H9 (cell line): ENCODE data around the gene AHSP. TPM values are rescaled to one million over a fixed set of nuclear protein-coding genes. Genes with fewer than 3 reads are reported as not detected.
A peak's percentile ranks its signal among the peaks of the same experiment; 100 is the strongest.

Experiments
- DNase-seq: peaks from one replicate; pipeline ENCODE4 v3.0.0-alpha.2; 2017
- H2AFZ ChIP-seq: one replicate; pipeline ENCODE4 v1.6.1; 2013; ENCODE audit warnings: mild to moderate bottlenecking, low read length, control low read depth, moderate library complexity
- H2AK5ac ChIP-seq: 2 replicates; pipeline ENCODE4 v1.6.1; 2013; ENCODE audit warnings: low read length, control low read depth, mixed read lengths; ENCODE audit not compliant: insufficient read length
- H2BK120ac ChIP-seq: one replicate; pipeline ENCODE4 v1.6.1; 2013; ENCODE audit warnings: low read depth, mild to moderate bottlenecking, low read length, control low read depth, inconsistent platforms; ENCODE audit not compliant: poor library complexity, severe bottlenecking
- H2BK12ac ChIP-seq: 2 replicates; pipeline ENCODE4 v1.6.1; 2013; ENCODE audit warnings: low read length, control low read depth, mixed read lengths, low read depth; ENCODE audit not compliant: insufficient read length
- H2BK15ac ChIP-seq: 2 replicates; pipeline ENCODE4 v1.6.1; 2013; ENCODE audit warnings: low read depth, low read length, control low read depth
- H2BK20ac ChIP-seq: one replicate; pipeline ENCODE4 v1.6.1; 2013; ENCODE audit warnings: low read depth, mild to moderate bottlenecking, low read length, control low read depth, inconsistent platforms; ENCODE audit not compliant: poor library complexity, severe bottlenecking
- H2BK5ac ChIP-seq: 2 replicates; pipeline ENCODE4 v1.6.1; 2013; ENCODE audit warnings: low read length, control low read depth, mixed read lengths; ENCODE audit not compliant: insufficient read length
- H3K14ac ChIP-seq: 2 replicates; pipeline ENCODE4 v1.6.1; 2013; ENCODE audit warnings: low read length, control low read depth; ENCODE audit not compliant: insufficient read depth
- H3K18ac ChIP-seq: 2 replicates; pipeline ENCODE4 v1.6.1; 2013; ENCODE audit warnings: low read depth, mild to moderate bottlenecking, mixed read lengths, low read length, control low read depth; ENCODE audit not compliant: insufficient read length
- H3K23ac ChIP-seq: 2 replicates; pipeline ENCODE4 v1.6.1; 2013; ENCODE audit warnings: low read length, control low read depth, mixed read lengths, low read depth; ENCODE audit not compliant: insufficient read length
- H3K23me2 ChIP-seq: 2 replicates; pipeline ENCODE4 v1.6.1; 2013; ENCODE audit warnings: low read depth, mild to moderate bottlenecking, mixed read lengths, low read length, control low read depth; ENCODE audit not compliant: insufficient read length, poor library complexity, severe bottlenecking
- H3K27ac ChIP-seq: 2 replicates; pipeline ENCODE4 v1.5.1; 2013; ENCODE audit warnings: low read length, control low read depth, mixed read lengths, low read depth; ENCODE audit not compliant: insufficient read length
- H3K27me3 ChIP-seq: 2 replicates; pipeline ENCODE4 v1.6.1; 2013; ENCODE audit warnings: low read length, control low read depth, inconsistent platforms; ENCODE audit not compliant: insufficient read depth
- H3K4ac ChIP-seq: 2 replicates; pipeline ENCODE4 v1.6.1; 2013; ENCODE audit warnings: low read depth, mild to moderate bottlenecking, control low read depth, inconsistent platforms, low read length, moderate library complexity
- H3K4me1 ChIP-seq: 2 replicates; pipeline ENCODE4 v1.6.1; 2013; ENCODE audit warnings: low read length, control low read depth, inconsistent platforms; ENCODE audit not compliant: insufficient read depth
- H3K4me2 ChIP-seq: 2 replicates; pipeline ENCODE4 v1.6.1; 2013; ENCODE audit warnings: low read length, control low read depth, mixed read lengths; ENCODE audit not compliant: insufficient read length, insufficient read depth
- H3K56ac ChIP-seq: 2 replicates; pipeline ENCODE4 v1.6.1; 2013; ENCODE audit warnings: low read depth, mild to moderate bottlenecking, mixed read lengths, low read length, control low read depth; ENCODE audit not compliant: insufficient read length
- H3K79me1 ChIP-seq: 2 replicates; pipeline ENCODE4 v1.6.1; 2013; ENCODE audit warnings: low read depth, mild to moderate bottlenecking, moderate library complexity, low read length, control low read depth, inconsistent platforms; ENCODE audit not compliant: insufficient read depth, poor library complexity, severe bottlenecking
- H3K79me2 ChIP-seq: 2 replicates; pipeline ENCODE4 v1.6.1; 2013; ENCODE audit warnings: low read length, control low read depth, inconsistent platforms; ENCODE audit not compliant: insufficient read depth
- H3K9ac ChIP-seq: 2 replicates; pipeline ENCODE4 v1.6.1; 2013; ENCODE audit warnings: low read length, control low read depth, mixed read lengths; ENCODE audit not compliant: insufficient read length; ENCODE audit errors: extremely low read depth
- H3K9me3 ChIP-seq: one replicate; pipeline ENCODE4 v1.6.1; 2013; ENCODE audit warnings: low read depth, low read length, inconsistent platforms; ENCODE audit not compliant: control insufficient read depth
- H3T11ph ChIP-seq: one replicate; pipeline ENCODE4 v1.6.1; 2013; ENCODE audit warnings: mild to moderate bottlenecking, low read length, control low read depth, inconsistent platforms
- H4K20me1 ChIP-seq: one replicate; pipeline ENCODE4 v1.6.1; 2013; ENCODE audit not compliant: control insufficient read depth, insufficient read length, insufficient read depth
- H4K5ac ChIP-seq: 2 replicates; pipeline ENCODE4 v1.6.1; 2013; ENCODE audit warnings: low read depth, mild to moderate bottlenecking, mixed read lengths, low read length, control low read depth; ENCODE audit not compliant: insufficient read length
- H4K8ac ChIP-seq: replicated peaks from 2 replicates; pipeline ENCODE4 v1.6.1; 2013; ENCODE audit warnings: low read length, control low read depth, mixed read lengths, low read depth; ENCODE audit not compliant: insufficient read length
- H4K91ac ChIP-seq: 2 replicates; pipeline ENCODE4 v1.6.1; 2013; ENCODE audit warnings: low read depth, mild to moderate bottlenecking, moderate library complexity, mixed read lengths, low read length, control low read depth; ENCODE audit not compliant: insufficient read length
- H3K27ac Mint-ChIP-seq, 3 experiments: 2 replicates in 2 of 3; 3 replicates in 1 of 3; pipeline ENCODE4 v1.8.0; 2020 to 2021; ENCODE audit warnings: mixed read lengths in 3 of 3, mild to moderate bottlenecking in 1 of 3, moderate library complexity in 1 of 3
- H3K27me3 Mint-ChIP-seq: 2 replicates; pipeline ENCODE4 v1.8.0; 2021; ENCODE audit warnings: low read depth, mild to moderate bottlenecking, moderate library complexity, mixed read lengths
- H3K36me3 Mint-ChIP-seq, 3 experiments: 2 replicates in 2 of 3; 3 replicates in 1 of 3; pipeline ENCODE4 v1.8.0; 2020 to 2021; ENCODE audit warnings: low read depth in 3 of 3, mixed read lengths in 3 of 3; ENCODE audit not compliant: insufficient read depth in 1 of 3
- H3K4me1 Mint-ChIP-seq, 2 experiments: 2 replicates each; pipeline ENCODE4 v1.8.0; 2020; ENCODE audit warnings: mixed read lengths in 2 of 2
- H3K4me3 Mint-ChIP-seq, 2 experiments: 2 replicates in 1 of 2; 3 replicates in 1 of 2; pipeline ENCODE4 v1.8.0; 2020 to 2021; ENCODE audit warnings: mild to moderate bottlenecking in 2 of 2, mixed read lengths in 2 of 2, moderate library complexity in 1 of 2
- H3K9me3 Mint-ChIP-seq, 2 experiments: 2 replicates in 1 of 2; 3 replicates in 1 of 2; pipeline ENCODE4 v1.8.0; 2020; ENCODE audit warnings: mild to moderate bottlenecking in 2 of 2, mixed read lengths in 2 of 2, moderate library complexity in 1 of 2
- WGBS: extraction: QIAGEN DNeasy Blood & Tissue Kit; methylation state at CpG from one replicate; pipeline ENCODE4 v1.1.7; 2013; ENCODE audit warnings: missing lambda C conversion rate, low lambda C conversion rate, mixed read lengths; ENCODE audit not compliant: insufficient read length; ENCODE audit errors: extremely low coverage; 5-methylcytosine and 5-hydroxymethylcytosine counted together
- total RNA-seq: library from RNA; stranded (reverse); gene quantifications from 2 replicates; pipeline ENCODE4 v1.2.1, GENCODE V29; 2021
- TF ChIP-seq, protein P1 (sequence below): fragments of 200-600 bp; sonication (generic); conservative IDR thresholded peaks from 3 replicates; pipeline ENCODE4 v1.8.0; 2021; ENCODE audit warnings: antibody characterized with exemption, mild to moderate bottlenecking

AHSP gene
- total RNA-seq, 1 experiment from 2014 or later, result not detected

DNA sequence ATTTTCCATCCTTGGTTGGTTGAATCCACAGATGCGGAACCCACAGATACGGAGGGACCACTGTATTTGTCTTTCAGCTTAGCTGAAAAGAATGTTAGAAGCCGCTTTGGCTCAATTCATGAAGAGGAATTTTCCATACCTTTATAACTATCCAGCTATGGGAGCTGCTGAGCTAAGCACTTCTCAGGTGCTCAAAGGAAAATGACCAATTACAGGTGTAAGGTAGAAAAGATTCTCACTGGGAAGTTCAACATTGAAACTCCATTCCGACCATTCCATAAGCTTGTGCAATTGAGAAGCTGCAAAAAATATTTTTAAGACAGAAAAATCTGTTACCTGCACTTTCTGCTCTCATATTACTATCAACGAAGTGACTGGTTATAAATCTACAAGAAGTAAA lies 2.7 kb downstream of the AHSP start:
- Histone ChIP-seq H3K14ac (no peak overlapping the region), H2AFZ (no peak overlapping the region), H3K9ac (no peak overlapping the region), H3K4ac (no peak overlapping the region), H3K23me2 (peaks cover 18% of the 10 kb centered on the region), H2BK15ac (no peak overlapping the region), H3K4me1 (peaks cover 9% of the 10 kb centered on the region; the same call in 1 of the 2 replicates), H2BK120ac (no peak overlapping the region), H4K91ac (no peak overlapping the region), H4K20me1 (no peaks in the 10 kb centered on the region), H3K27ac (no peak overlapping the region), H3K79me2 (no peaks in the 10 kb centered on the region), H2BK12ac (no peak overlapping the region), H2BK5ac (no peak overlapping the region), H4K5ac (no peak overlapping the region), H3K27me3 (peaks cover 10% of the 10 kb centered on the region; the same call in 1 of the 2 replicates), H2BK20ac (no peak overlapping the region), H3K79me1 (no peaks in the 10 kb centered on the region), H3K4me2 (peak overlapping the region; percentile 79), H4K8ac (no peak overlapping the region), H3K23ac (no peak overlapping the region), H3K18ac (no peak overlapping the region), H2AK5ac (no peak overlapping the region), H3T11ph (no peak overlapping the region), H3K56ac (no peak overlapping the region), H3K9me3 (no peaks in the 10 kb centered on the region)
- no peak for DNase-seq
- H3K4me3 Mint-ChIP-seq, result peak overlapping the region; percentile 64 to 83; a peak in 3 of 5 replicates
- H3K4me1 Mint-ChIP-seq, result peaks cover 18 to 24% of the 10 kb centered on the region in 2 experiments
- no peak overlapping the region for H3K27ac Mint-ChIP-seq
- peaks cover 25% of the 10 kb centered on the region for H3K27me3 Mint-ChIP-seq
- no peaks in the 10 kb centered on the region; a peak in 1 of 7 replicates for H3K36me3 Mint-ChIP-seq
- H3K9me3 Mint-ChIP-seq, result peaks cover 0 to 3% of the 10 kb centered on the region in 2 experiments; a peak in 1 of 5 replicates
- TF ChIP-seq, protein P1, sequence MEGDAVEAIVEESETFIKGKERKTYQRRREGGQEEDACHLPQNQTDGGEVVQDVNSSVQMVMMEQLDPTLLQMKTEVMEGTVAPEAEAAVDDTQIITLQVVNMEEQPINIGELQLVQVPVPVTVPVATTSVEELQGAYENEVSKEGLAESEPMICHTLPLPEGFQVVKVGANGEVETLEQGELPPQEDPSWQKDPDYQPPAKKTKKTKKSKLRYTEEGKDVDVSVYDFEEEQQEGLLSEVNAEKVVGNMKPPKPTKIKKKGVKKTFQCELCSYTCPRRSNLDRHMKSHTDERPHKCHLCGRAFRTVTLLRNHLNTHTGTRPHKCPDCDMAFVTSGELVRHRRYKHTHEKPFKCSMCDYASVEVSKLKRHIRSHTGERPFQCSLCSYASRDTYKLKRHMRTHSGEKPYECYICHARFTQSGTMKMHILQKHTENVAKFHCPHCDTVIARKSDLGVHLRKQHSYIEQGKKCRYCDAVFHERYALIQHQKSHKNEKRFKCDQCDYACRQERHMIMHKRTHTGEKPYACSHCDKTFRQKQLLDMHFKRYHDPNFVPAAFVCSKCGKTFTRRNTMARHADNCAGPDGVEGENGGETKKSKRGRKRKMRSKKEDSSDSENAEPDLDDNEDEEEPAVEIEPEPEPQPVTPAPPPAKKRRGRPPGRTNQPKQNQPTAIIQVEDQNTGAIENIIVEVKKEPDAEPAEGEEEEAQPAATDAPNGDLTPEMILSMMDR, result no peak
- no CpG with 5 or more reads among the region's 5 CpGs for WGBS
